HG02571 (cell line): ENCODE measurements around the gene MCC.

ENCODE experiments used
- ATAC-seq: cut with Tn5 transposase; IDR thresholded peaks from one replicate; pipeline ENCODE4 v1.9.1; 2021; ENCODE audit warnings: mild to moderate bottlenecking, moderate library complexity; ENCODE audit not compliant: unreplicated experiment

The MCC gene

DNA sequence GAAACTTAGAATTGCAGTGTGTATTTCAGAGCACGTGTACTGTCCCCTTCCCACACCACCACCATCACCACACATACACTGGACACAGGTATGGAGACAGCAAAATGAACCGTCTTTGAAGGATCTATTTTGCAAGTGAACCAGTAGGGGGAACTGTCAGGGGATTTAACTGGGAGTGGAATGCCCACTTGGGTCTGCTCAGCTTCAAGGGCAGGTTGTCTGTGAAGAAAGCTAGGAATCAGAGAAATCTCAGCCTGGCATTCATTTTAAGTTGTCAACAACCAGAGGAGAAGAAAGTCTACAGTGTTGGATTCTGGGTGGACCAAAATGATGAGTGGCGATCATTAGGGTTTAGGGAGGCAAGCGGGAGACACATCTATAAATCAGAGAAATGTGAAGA is 364.6 kb downstream of the MCC start:
- no peak for ATAC-seq

DNA sequence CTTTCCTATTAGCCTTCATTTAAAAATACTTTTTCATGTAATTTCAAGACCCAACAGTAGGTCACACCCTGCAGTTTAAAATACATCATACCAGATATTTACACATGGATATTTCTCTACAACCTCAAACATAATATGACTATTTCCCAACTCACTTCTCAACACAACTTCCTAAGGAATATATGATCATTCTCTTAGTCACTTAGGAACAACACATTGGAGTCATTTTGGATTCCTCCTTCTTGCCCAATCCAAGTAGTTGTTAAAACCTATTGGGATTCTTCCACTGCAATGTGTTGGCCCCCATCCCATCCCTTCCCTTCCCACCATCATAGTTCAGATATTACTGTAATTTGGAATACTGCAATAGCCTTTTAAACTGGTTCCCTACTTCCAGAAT is 366.2 kb downstream of the MCC start:
- ATAC-seq = no peak

DNA sequence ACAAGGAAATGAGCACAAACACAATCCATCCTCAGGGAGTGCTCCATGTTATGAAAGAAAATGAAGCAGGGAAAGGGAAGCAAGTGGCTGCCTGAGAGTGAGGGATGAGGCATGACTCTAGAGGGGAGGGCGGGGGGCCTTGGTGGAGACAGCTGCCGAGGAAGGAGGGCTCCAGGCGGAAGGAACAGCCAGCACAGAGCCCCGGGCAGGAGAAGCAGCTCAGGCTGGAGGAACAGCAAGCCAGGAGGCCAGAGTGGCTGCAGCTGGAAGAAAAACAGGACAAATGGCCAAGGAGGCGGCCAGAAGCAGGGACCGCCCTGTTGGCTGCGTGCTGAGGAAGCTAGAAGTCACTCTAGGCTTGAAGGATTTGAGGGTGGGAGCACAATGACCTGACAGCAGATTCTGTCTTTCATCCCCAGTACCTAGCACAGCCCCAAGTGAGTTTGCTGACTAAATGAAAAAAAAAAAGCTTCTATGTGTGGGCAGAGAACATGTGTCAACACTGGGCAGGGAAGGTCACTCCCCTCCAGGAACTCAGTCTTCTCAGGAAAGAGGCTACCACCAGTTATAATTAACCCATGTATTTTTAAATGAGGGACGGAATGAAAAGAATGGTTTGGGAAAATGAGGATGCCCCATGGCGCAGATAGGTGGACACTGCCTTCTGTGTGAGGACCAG is 368.9 kb downstream of the MCC start:
- ATAC-seq = no peak

DNA sequence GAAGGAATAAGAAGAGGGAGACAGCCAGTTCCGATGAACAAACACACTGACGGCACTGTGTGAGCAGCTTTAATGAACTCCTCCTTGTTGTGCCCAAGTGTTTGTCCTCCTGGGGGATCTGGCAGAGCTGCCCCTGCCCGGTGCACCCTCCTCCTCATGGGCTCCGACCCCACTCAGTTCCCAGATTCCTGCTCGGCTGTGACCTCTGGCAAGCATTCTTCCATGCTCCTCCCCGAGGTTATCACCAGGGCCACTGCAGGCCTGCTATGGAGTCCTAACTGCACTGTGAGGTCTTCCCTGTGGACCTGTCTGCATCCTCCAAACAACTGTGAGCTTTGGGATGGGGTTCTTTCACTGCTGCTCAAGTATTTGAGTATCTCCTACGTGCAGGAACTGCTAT is 369.5 kb downstream of the MCC start:
- ATAC-seq = no peak

DNA sequence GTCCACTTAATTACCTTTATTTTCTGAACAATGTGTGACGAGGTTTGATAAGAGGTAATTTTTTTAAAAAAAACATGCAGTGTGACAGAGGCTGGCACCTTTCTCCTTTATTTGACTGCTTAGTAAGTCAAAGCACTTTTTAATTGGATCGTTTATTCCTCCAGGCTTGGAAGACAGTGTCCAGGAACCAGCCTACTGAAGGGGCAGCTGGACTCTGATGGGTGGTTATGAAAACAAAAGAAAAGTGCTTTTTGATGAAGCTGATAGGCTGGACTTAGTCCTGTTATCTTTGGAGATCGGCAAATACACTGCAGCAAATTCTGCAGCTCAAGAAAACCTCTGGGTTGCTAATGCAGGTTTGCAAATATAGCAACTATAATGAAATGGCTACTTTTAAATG is 370.0 kb downstream of the MCC start:
- no peak for ATAC-seq

DNA sequence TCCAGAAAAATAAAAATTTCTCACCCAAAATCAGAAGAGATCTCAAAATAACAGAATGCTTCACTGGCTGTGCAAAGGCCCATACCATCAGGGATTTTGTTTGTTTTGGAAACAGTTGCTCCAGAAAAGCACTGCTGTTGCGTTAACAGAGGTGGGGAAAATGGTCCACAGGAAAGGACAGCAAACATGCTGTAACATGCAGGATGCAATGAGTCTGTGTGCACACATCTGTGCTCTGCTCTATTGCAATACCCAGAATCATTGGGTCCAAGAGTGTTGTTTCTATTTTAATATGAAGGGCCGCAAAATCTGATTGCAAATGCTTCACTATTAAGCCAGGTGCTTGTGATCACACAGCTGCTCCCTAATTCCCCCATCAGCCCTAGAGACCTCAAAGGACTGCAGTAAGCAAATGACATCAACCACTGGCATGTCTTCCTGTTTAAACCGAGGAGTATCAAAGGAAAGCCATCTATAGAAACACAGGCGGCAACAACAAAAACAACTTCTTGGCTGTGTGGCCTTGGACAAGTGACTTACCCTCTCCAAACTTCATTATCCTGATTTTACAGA is 370.6 kb downstream of the MCC start:
- no peak for ATAC-seq

DNA sequence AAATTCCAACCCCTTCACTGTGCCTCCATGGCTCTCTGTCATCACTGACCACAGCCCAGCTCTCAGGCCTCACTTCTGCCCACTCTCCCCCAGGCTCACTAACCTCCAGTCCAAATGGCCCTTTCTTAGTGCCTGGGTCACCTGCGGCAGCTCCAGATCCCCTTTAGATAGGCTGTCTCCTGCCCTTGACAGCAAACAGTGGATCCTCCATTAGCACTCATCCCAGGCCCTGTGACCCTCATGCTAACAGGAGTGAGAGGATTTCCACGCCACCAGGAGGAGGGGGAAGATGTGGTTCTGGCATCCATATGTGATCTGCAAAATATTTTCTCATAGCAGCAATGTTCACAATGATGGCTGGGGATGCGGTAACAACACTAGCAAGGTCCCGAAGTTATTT is 372.3 kb downstream of the MCC start:
- no peak for ATAC-seq

DNA sequence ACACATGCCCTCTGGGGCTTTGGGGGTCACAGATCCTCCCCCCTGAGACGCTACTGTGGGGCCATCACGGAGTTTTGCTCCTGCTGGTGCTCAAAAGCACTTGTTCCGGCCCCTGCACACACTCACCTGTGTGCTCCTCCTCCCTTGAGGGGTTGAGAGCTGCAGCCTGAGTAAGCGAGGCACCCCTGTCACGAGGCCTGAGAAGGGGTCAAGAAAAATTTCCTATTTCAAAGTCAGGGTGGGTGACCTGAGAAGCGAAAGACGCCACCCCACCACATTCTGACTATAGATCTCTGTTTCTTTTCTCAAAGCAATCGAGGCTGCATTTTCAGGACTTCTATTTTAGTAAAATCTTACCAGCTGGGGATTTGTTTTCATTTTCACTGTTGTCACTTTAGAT is 373.2 kb downstream of the MCC start:
- no peak for ATAC-seq

DNA sequence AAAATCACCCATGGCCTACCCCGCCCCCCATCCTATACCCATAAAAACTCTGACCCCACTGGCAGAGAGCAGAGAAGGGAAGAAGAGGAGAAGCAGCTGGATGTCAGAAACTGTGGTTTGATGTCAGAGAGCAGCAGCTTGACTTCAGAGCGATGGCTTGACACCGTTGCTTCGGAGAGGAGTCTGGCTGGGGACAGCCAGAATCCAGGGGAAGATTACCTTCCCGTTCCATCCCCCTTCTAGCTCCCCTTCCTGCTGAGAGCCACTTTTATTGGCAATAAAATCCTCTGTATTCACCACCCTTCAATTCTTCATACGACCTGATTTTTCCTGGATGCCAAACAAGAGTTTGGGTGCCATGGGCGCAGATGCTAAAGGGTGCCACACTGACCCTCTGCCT is 373.7 kb downstream of the MCC start:
- ATAC-seq = no peak

DNA sequence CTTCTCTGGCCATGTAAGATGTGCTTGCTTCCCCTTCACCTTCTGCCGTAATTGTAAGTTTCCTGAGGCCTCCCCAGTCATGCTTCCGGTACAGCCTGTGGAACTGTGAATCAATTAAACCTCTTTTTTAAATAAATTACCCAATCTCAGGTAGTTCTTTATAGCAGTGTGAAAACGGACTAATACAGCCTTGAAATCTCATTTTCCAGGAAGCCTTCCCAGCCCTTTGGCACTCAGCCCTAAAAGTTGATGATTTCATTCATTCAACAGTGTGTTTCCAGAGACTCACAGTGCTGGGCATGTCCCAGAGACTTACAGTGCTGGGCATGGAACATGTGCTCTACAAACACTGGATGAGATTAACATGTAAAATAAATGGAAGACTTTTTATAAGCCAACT is 375.8 kb downstream of the MCC start:
- ATAC-seq = no peak

DNA sequence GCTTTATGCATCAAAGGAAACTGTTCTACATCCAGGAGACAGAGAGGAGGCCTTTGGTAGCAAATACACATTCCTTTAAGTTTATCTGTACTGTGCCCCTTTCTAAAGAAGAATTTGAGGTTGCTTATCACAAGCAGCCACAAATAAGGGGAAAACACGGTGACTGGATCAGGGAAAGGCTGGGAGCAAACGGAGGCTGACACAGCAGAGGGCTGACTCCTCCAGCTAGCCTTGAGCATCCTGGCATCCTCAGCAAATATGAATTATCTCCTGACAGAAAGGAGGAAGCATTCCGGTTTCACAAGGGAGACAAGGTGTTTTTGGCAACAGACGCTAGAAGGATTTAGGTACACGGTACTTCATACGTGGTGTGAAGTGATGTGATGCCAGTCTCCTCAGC is 378.1 kb downstream of the MCC start:
- no peak for ATAC-seq

DNA sequence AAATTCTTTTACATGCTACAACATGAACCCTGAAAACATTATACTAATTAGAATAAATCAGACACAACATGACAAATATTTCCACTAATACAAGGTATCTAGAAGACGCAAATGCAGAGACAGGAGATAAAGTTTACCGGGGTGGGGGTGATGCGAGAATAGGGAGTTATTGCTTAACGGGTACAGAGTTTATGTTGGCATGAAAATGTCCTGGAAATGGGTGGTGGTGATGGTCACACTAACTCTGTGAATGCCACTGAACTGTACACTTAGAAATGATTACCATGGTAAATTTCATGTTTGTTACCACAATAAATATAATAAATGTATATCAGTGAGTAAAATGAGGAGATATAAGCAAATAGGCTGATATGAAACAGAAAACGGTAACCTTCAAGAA is 378.9 kb downstream of the MCC start:
- ATAC-seq = no peak

DNA sequence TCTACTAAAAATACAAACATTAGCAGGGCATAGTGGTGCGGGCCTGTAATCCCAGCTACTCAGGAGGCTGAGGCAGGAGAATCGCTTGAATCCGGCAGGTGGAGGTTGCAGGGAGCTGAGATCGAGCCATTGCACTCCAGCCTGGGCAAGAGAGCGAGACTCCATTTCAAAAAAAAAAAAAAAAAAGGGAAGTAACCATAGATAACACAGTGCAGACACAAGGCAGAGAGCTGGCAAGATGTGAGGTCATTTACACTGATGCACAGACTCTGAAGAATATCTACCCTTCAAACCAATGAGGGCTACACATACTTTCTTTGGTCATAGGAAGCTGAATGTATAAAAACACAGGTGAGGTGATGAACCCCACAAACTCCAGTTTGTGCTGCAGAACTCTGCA is 379.8 kb downstream of the MCC start:
- ATAC-seq = no peak

DNA sequence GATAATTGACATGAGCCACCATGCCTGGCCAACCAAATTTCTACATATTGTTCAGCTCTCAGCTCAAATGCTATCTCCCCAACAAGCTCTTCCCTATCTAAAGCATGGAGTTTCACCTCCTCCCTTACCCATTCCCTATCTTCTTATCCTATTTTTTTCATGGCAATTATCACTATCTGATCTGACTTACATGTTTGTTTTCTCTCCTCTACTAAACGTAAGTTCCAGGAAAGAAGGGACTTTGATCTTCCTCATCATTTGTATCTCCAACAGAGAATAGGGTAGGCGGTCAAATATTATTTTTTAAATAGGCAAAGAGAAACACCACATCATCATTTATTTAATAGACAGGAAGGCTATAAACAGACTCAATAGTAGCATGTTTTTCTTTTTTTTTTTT is 381.4 kb downstream of the MCC start:
- ATAC-seq = no peak

DNA sequence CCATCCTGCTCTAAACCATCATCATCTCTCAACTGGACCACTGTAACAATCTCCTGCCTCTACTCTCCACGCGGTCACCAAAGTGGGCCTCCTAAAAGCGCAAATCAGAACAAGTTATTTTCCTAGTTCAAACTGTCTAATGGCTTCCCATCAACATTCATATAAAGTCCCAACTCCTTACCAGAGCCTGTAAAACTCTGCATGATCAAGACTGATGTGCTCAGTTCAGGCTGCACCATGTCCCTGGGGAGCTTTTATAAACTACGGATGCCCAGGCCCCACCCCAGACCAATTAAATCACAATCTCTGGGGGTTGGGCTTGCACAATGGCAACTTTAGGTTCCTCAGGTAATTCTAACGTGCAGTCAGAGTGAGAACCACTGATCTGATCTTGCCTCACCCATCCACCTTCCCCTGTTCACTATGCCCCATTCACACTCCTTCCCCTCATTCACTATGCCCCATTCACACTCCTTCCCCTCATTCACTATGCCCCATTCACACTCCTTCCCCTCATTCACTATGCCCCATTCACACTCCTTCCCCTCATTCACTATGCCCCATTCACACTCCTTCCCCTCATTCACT is 382.5 kb downstream of the MCC start:
- ATAC-seq = no peak

DNA sequence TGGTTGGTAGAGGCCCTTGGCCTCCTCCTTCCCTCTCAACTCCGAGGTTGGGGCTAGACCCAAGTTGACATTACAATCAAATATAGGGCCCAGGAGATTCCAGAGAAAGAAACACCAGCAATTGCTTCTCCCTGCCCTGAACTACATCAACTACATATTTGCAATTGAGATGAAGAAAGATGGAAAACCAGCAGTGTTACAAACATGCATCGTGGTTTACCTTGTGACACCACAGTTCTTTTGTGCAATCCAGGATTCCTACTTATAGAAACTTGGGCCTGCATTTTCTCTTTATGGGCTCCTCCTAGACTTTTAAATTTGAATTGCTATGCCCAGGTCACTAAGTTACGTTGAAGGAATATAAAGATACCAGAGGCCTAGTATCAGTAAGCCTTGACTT is 384.9 kb downstream of the MCC start:
- no peak for ATAC-seq

DNA sequence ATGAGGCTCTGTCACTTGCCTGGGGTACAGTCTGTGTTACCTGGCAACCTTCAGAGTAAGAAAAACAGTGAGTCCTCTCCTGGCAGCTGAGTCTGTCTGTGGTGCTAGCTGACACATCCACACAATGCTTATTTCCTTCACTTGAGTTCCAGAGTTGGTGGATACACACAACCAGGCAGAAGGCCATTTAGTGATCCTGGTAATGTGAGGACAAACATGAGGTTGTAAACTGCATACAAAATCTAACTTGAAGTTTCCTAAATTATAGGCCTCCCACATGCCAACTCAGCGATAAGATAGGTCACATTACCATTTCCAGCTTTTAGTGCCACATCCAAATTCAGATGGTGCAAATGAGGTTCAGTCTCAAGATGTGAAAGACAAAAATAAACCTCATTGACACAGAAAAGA is 386.1 kb downstream of the MCC start:
- no peak for ATAC-seq

DNA sequence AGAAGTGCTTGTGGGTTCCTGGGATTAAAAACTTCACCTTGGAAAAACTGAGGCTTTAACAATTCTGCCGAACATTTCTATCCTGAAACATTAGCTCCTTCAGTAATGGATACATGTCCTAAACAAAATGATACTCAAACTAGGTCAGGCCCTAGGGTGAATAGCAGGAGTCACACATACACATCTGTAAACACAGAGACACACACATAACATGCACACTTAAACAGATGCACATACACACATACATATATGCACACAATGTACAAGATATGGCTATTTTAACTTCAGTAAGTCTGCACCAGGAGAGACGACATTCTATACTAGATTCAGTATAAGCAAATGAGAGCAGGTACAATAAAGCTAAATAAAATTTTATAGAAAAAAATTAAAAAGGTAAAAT is 387.3 kb downstream of the MCC start:
- no peak for ATAC-seq

DNA sequence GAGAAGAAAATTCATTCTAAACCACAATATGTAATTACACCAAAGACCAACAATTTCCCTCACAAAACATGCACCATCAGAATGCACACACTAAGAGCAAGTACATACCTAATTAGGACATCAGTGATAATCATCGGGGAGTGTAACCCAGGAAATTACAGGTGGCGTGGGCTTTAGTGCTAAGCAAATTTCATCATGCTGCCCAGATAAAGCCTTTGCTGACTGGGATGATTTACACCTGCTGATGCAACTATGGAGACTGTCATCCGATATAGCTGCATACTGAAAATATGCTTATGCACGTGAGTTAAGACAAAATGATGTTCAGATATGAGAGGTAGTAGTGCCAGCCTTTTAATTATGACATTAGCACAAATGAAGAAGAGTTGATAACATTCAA is 388.4 kb downstream of the MCC start:
- ATAC-seq = no peak

DNA sequence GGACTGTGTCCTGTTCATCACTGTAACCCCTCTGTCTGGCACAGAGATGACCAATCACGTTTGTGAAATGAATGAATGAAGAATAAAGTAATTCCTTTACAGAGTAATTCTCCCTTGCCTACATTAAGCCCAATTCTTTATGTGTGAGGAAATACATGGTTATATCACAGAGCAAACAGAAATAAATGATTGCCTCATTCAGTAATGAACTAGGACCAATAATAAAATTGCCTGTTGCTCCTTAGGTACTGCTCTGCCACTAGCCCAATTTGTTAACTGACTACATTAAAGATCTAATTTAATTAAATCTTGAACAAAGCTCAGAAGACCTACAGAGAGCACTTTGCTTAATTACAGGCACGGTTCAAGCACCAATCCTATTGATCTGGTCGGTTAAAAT is 389.9 kb downstream of the MCC start:
- ATAC-seq = no peak

DNA sequence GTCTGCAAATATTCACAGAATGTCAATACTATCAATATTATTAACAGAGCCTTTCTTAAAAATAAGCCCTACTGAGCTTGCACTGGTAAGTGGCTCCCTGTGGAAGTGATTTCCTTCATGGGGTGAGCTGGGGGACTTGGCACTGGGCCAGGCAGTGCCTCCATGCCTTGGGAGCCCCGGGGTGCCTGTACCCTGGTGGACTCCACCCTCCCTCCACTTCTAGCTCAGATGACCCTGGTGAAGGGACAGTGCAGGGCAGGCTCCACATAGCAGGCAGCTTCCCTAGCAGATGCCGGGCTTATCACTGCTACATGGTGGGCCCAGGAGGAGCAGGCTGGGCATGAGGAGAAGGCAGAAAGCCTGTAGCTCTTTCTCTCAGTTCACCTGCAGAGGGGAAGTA is 392.4 kb downstream of the MCC start:
- ATAC-seq = no peak

DNA sequence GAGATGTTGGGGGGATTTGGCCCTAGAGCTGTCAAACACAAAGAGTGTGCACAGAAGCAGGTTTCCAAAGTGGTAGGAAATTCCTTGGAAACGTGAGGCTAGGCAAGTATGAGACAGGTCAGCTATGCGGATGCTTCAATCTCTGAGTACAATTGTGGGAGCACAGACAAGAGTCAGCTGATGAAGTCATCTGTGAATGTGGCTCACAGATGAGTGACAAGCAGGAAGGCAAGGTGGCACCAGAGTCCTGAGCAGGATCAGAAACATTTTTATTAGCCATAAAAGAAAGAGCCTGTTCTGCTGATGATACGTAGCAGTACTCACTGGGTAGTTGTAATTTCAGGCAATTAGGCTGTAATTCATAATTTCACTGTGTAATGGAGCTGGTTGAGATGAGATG is 394.7 kb downstream of the MCC start:
- ATAC-seq = no peak

DNA sequence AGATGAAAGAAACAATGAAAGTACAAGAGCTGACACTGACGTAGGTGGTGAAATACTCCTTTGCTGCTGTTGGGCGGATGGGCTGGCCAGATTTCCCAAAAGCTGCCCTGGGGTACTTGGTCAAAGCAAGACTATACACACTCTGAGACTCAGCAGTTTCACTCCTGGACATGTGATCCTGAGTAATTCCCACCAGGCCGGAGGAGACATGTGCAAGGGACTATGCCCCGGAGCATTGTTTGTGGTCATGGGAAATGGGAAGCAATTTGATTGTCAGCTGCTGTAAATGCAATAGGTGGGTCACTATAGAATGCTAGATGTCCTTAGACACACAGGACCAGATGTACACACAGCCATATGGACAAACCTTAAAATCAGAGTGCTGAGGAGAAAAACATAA is 395.6 kb downstream of the MCC start:
- no peak for ATAC-seq
